K562 (cell line): ENCODE data around the gene CHMP5. TPM values are rescaled to one million over a fixed set of nuclear protein-coding genes. Genes with fewer than 3 reads are reported as not detected.

ENCODE experiments used
- polyA plus RNA-seq, 8 experiments: library from polyadenylated mRNA; depleted of rRNA in 4 of 8; stranded (reverse) in 5 of 8; unstranded in 3 of 8; fragments of >200 nt; fragmentation: Nextera tagmentation in 2 of 8; fragmentation: Illumina TruSeq in 1 of 8; extraction: Ambion mirVana in 2 of 8; extraction: Trizol in 1 of 8; gene quantifications; 2 replicates each; pipeline versions ENCODE4 v1.2.1 to v1.2.3, GENCODE V29; 2011 to 2014; ENCODE audit warnings: inconsistent platforms in 1 of 8, missing spikeins in 1 of 8
- total RNA-seq, 7 experiments: library from RNA; depleted of rRNA in 6 of 7; stranded (reverse); fragments of >200 nt in 6 of 7; fragmentation: Illumina TruSeq in 2 of 7; extraction: Trizol in 2 of 7; gene quantifications; 2 replicates each; pipeline versions ENCODE4 v1.2.1 to v1.2.3, GENCODE V29; 2011 to 2021; ENCODE audit warnings: low replicate concordance in 1 of 7

Gene CHMP5
- total and polyA plus RNA-seq, 9 of the 15 experiments (the other 6 are each of a cell fraction or from before 2014, with no cell fraction given) = 36.0 to 105 (median 54.9) TPM

Other genes with a start within 250 kb of the CHMP5 start
Only the 7 nearest of the 9 such genes appear.
- 16.0 and 17.0 TPM in 2 replicates for gene SMU1, start 188.4 kb upstream of the CHMP5 start, total RNA-seq (2014; rRNA removed)
- 33.4 and 35.9 TPM in 2 replicates for gene SMU1, start 188.4 kb upstream of the CHMP5 start, total RNA-seq (2014; rRNA removed; fragmentation: Illumina TruSeq; extraction: Trizol)
- 27.6 and 28.2 TPM in 2 replicates for gene SMU1, start 188.4 kb upstream of the CHMP5 start, total RNA-seq (2015; rRNA removed; fragmentation: Illumina TruSeq; extraction: Trizol)
- gene SMU1, start 188.4 kb upstream of the CHMP5 start, total RNA-seq (2021) = 19.1 and 21.7 TPM in 2 replicates
- gene SMU1, start 188.4 kb upstream of the CHMP5 start, polyA plus RNA-seq (2011; rRNA removed) = 15.3 and 20.7 TPM in 2 replicates
- 16.6 and 17.9 TPM in 2 replicates for gene SMU1, start 188.4 kb upstream of the CHMP5 start, polyA plus RNA-seq (2014; fragmentation: Illumina TruSeq; extraction: Trizol)
- gene SMU1, start 188.4 kb upstream of the CHMP5 start, polyA plus RNA-seq (2014; fragmentation: Nextera tagmentation; extraction: Ambion mirVana) = 10 to 100 TPM; 20.5 to 23.9 TPM
- 13.2 and 15.0 TPM in 2 replicates for gene SMU1, start 188.4 kb upstream of the CHMP5 start, polyA plus RNA-seq (2014; rRNA removed)
- 7.1 and 8.7 TPM in 2 replicates for gene B4GALT1, start 97.7 kb upstream of the CHMP5 start, total RNA-seq (2014; rRNA removed)
- 4.4 and 4.8 TPM in 2 replicates for gene B4GALT1, start 97.7 kb upstream of the CHMP5 start, total RNA-seq (2014; rRNA removed; fragmentation: Illumina TruSeq; extraction: Trizol)
- 3.7 and 4.1 TPM in 2 replicates for gene B4GALT1, start 97.7 kb upstream of the CHMP5 start, total RNA-seq (2015; rRNA removed; fragmentation: Illumina TruSeq; extraction: Trizol)
- 22.0 and 26.8 TPM in 2 replicates for gene B4GALT1, start 97.7 kb upstream of the CHMP5 start, total RNA-seq (2021)
- gene B4GALT1, start 97.7 kb upstream of the CHMP5 start, polyA plus RNA-seq (2011; rRNA removed) = 9.6 and 10.1 TPM in 2 replicates
- gene B4GALT1, start 97.7 kb upstream of the CHMP5 start, polyA plus RNA-seq (2014; fragmentation: Illumina TruSeq; extraction: Trizol) = 21.4 and 23.8 TPM in 2 replicates
- 1 to 10 TPM; 5.2 to 6.0 TPM for gene B4GALT1, start 97.7 kb upstream of the CHMP5 start, polyA plus RNA-seq (2014; fragmentation: Nextera tagmentation; extraction: Ambion mirVana)
- gene B4GALT1, start 97.7 kb upstream of the CHMP5 start, polyA plus RNA-seq (2014; rRNA removed) = 10.7 and 13.2 TPM in 2 replicates
- not detected in 2 replicates for gene SPINK4, start 24.9 kb upstream of the CHMP5 start, total RNA-seq (2014; rRNA removed)
- gene SPINK4, start 24.9 kb upstream of the CHMP5 start, total RNA-seq (2014; rRNA removed; fragmentation: Illumina TruSeq; extraction: Trizol) = 1.1 and 1.6 TPM in 2 replicates
- gene SPINK4, start 24.9 kb upstream of the CHMP5 start, total RNA-seq (2015; rRNA removed; fragmentation: Illumina TruSeq; extraction: Trizol) = not detected in 2 replicates
- gene SPINK4, start 24.9 kb upstream of the CHMP5 start, total RNA-seq (2021) = 0.80 TPM in 1 of 2 replicates, not detected in the other
- 0.74 and 1.1 TPM in 2 replicates for gene SPINK4, start 24.9 kb upstream of the CHMP5 start, polyA plus RNA-seq (2011; rRNA removed)
- 2.0 and 2.1 TPM in 2 replicates for gene SPINK4, start 24.9 kb upstream of the CHMP5 start, polyA plus RNA-seq (2014; fragmentation: Illumina TruSeq; extraction: Trizol)
- 1 to 10 TPM; 3.9 to 5.5 TPM for gene SPINK4, start 24.9 kb upstream of the CHMP5 start, polyA plus RNA-seq (2014; fragmentation: Nextera tagmentation; extraction: Ambion mirVana)
- 2.1 and 5.1 TPM in 2 replicates for gene SPINK4, start 24.9 kb upstream of the CHMP5 start, polyA plus RNA-seq (2014; rRNA removed)
- gene BAG1, start 341 bp upstream of the CHMP5 start, total RNA-seq (2014; rRNA removed) = 76.1 and 106 TPM in 2 replicates
- gene BAG1, start 341 bp upstream of the CHMP5 start, total RNA-seq (2014; rRNA removed; fragmentation: Illumina TruSeq; extraction: Trizol) = 56.0 and 57.6 TPM in 2 replicates
- 56.0 and 59.2 TPM in 2 replicates for gene BAG1, start 341 bp upstream of the CHMP5 start, total RNA-seq (2015; rRNA removed; fragmentation: Illumina TruSeq; extraction: Trizol)
- 86.6 and 94.5 TPM in 2 replicates for gene BAG1, start 341 bp upstream of the CHMP5 start, total RNA-seq (2021)
- gene BAG1, start 341 bp upstream of the CHMP5 start, polyA plus RNA-seq (2011; rRNA removed) = 30.3 and 46.1 TPM in 2 replicates
- 56.9 and 60.0 TPM in 2 replicates for gene BAG1, start 341 bp upstream of the CHMP5 start, polyA plus RNA-seq (2014; fragmentation: Illumina TruSeq; extraction: Trizol)
- 10 to 100 TPM in 1 of 2 experiments, 1 to 10 TPM in 1; 9.7 to 10.0 TPM for gene BAG1, start 341 bp upstream of the CHMP5 start, polyA plus RNA-seq (2014; fragmentation: Nextera tagmentation; extraction: Ambion mirVana)
- 103 and 120 TPM in 2 replicates for gene BAG1, start 341 bp upstream of the CHMP5 start, polyA plus RNA-seq (2014; rRNA removed)
- 22.1 and 23.8 TPM in 2 replicates for gene NFX1, start 25.5 kb downstream of the CHMP5 start, total RNA-seq (2014; rRNA removed)
- 26.3 and 28.7 TPM in 2 replicates for gene NFX1, start 25.5 kb downstream of the CHMP5 start, total RNA-seq (2014; rRNA removed; fragmentation: Illumina TruSeq; extraction: Trizol)
- 24.8 and 26.8 TPM in 2 replicates for gene NFX1, start 25.5 kb downstream of the CHMP5 start, total RNA-seq (2015; rRNA removed; fragmentation: Illumina TruSeq; extraction: Trizol)
- 29.9 and 30.8 TPM in 2 replicates for gene NFX1, start 25.5 kb downstream of the CHMP5 start, total RNA-seq (2021)
- gene NFX1, start 25.5 kb downstream of the CHMP5 start, polyA plus RNA-seq (2011; rRNA removed) = 36.5 and 38.9 TPM in 2 replicates
- gene NFX1, start 25.5 kb downstream of the CHMP5 start, polyA plus RNA-seq (2014; fragmentation: Illumina TruSeq; extraction: Trizol) = 32.7 and 38.5 TPM in 2 replicates
- gene NFX1, start 25.5 kb downstream of the CHMP5 start, polyA plus RNA-seq (2014; fragmentation: Nextera tagmentation; extraction: Ambion mirVana) = 10 to 100 TPM in 1 of 2 experiments, 1 to 10 TPM in 1; 8.8 to 32.5 TPM
- 24.0 TPM in 2 replicates for gene NFX1, start 25.5 kb downstream of the CHMP5 start, polyA plus RNA-seq (2014; rRNA removed)
- gene AQP7, start 137.5 kb downstream of the CHMP5 start, total RNA-seq (2014; rRNA removed) = not detected in 2 replicates
- gene AQP7, start 137.5 kb downstream of the CHMP5 start, total RNA-seq (2014; rRNA removed; fragmentation: Illumina TruSeq; extraction: Trizol) = 0.06 TPM in 1 of 2 replicates, not detected in the other
- gene AQP7, start 137.5 kb downstream of the CHMP5 start, total RNA-seq (2015; rRNA removed; fragmentation: Illumina TruSeq; extraction: Trizol) = not detected in 2 replicates
- 0.04 and 0.13 TPM in 2 replicates for gene AQP7, start 137.5 kb downstream of the CHMP5 start, total RNA-seq (2021)
- gene AQP7, start 137.5 kb downstream of the CHMP5 start, polyA plus RNA-seq (2011; rRNA removed) = 0.50 and 0.53 TPM in 2 replicates
- gene AQP7, start 137.5 kb downstream of the CHMP5 start, polyA plus RNA-seq (2014; fragmentation: Illumina TruSeq; extraction: Trizol) = 0.07 and 0.15 TPM in 2 replicates
- under 1 TPM in 1 of 2 experiments, not detected in 1; 0.11 TPM for gene AQP7, start 137.5 kb downstream of the CHMP5 start, polyA plus RNA-seq (2014; fragmentation: Nextera tagmentation; extraction: Ambion mirVana)
- gene AQP7, start 137.5 kb downstream of the CHMP5 start, polyA plus RNA-seq (2014; rRNA removed) = 0.04 and 0.46 TPM in 2 replicates
- gene AQP3, start 182.5 kb downstream of the CHMP5 start, total RNA-seq (2014; rRNA removed) = 17.6 and 26.9 TPM in 2 replicates
- gene AQP3, start 182.5 kb downstream of the CHMP5 start, total RNA-seq (2014; rRNA removed; fragmentation: Illumina TruSeq; extraction: Trizol) = 11.1 and 12.8 TPM in 2 replicates
- 13.3 and 15.1 TPM in 2 replicates for gene AQP3, start 182.5 kb downstream of the CHMP5 start, total RNA-seq (2015; rRNA removed; fragmentation: Illumina TruSeq; extraction: Trizol)
- gene AQP3, start 182.5 kb downstream of the CHMP5 start, total RNA-seq (2021) = 25.5 and 27.1 TPM in 2 replicates
- gene AQP3, start 182.5 kb downstream of the CHMP5 start, polyA plus RNA-seq (2011; rRNA removed) = 25.8 and 31.5 TPM in 2 replicates
- gene AQP3, start 182.5 kb downstream of the CHMP5 start, polyA plus RNA-seq (2014; fragmentation: Illumina TruSeq; extraction: Trizol) = 25.0 and 30.0 TPM in 2 replicates
- gene AQP3, start 182.5 kb downstream of the CHMP5 start, polyA plus RNA-seq (2014; fragmentation: Nextera tagmentation; extraction: Ambion mirVana) = 1 to 10 TPM; 4.2 to 6.0 TPM
- gene AQP3, start 182.5 kb downstream of the CHMP5 start, polyA plus RNA-seq (2014; rRNA removed) = 25.3 and 29.9 TPM in 2 replicates